Measurements from ENCODE around the gene TAOK3.

Gene TAOK3

GRCh38 chr12:118127867-118128266 lies 244.8 kb downstream of the TAOK3 start:
- no peak for DNase-seq

GRCh38 chr12:118126119-118126757 lies 246.5 kb downstream of the TAOK3 start:
- DNase-seq: no peak

GRCh38 chr12:118125743-118126118 lies 247.0 kb downstream of the TAOK3 start:
- DNase-seq: no peak

GRCh38 chr12:118124333-118124874 lies 248.3 kb downstream of the TAOK3 start:
- no peak for DNase-seq

- no peak for DNase-seq
Observed at GRCh38 chr12:118122264-118122663, 250.4 kb downstream of the TAOK3 start.

- DNase-seq: peak; percentile 62
Observed at GRCh38 chr12:118120579-118121363, 251.9 kb downstream of the TAOK3 start.

GRCh38 chr12:118119449-118119879 lies 253.2 kb downstream of the TAOK3 start:
- DNase-seq: no peak

- no peak for DNase-seq
Observed at GRCh38 chr12:118109088-118109487, 263.6 kb downstream of the TAOK3 start.

GRCh38 chr12:118107694-118108093 lies 265.0 kb downstream of the TAOK3 start:
- no peak for DNase-seq

- DNase-seq: no peak
Observed at GRCh38 chr12:118107011-118107410, 265.7 kb downstream of the TAOK3 start.

GRCh38 chr12:118103601-118104382 lies 268.9 kb downstream of the TAOK3 start, which contains the start of gene VSIG10:
VSIG10 (minus strand) TSS chr12:118104011; CDS start chr12:118103671, 340 bp downstream.
- DNase-seq: peak; percentile 3

GRCh38 chr12:118103201-118103600 lies 269.5 kb downstream of the TAOK3 start:
- DNase-seq: no peak

- no peak for DNase-seq
Observed at GRCh38 chr12:118102609-118103008, 270.1 kb downstream of the TAOK3 start.

- no peak for DNase-seq
Observed at GRCh38 chr12:118102070-118102469, 270.6 kb downstream of the TAOK3 start.

- no peak for DNase-seq
Observed at GRCh38 chr12:118101051-118101450, 271.7 kb downstream of the TAOK3 start.

Data from T-helper 9 cell (primary cell).